ENCODE data around the gene NUP93.

The NUP93 gene

DNA sequence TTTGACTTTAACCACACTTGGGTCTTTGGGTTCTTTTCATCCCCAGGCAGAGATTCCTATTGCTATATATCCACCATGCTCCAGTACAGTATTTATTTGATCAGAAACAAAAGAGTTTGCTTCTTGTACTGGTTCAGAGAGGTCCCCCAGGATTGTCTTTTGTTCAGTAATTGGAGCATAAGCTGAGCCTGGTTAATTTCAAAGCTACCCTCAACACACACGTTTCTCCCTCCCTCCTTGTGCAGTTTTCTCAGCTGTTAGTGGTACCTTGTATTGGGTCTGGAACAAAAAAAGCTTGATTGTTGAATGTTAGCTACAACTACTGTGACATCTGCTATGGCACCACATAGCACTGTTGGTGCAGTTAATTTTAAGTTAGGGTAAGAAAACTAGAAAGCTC, 50.0 kb downstream of the NUP93 start:
- Histone ChIP-seq H3K4me1 (ENCODE audit: insufficient read depth, poor library complexity, severe bottlenecking) (peaks cover 16% of the 10 kb centered on the region), H3K4me3 (ENCODE audit: severe bottlenecking) (no peak overlapping the region), H3K36me3 (ENCODE audit: low read depth) (no peaks in the 10 kb centered on the region), H3K27ac (ENCODE audit: poor library complexity, severe bottlenecking) (no peak overlapping the region), H3K27me3 (ENCODE audit: insufficient read depth, poor library complexity, severe bottlenecking) (no peaks in the 10 kb centered on the region), H3K9me3 (ENCODE audit: severe bottlenecking) (no peaks in the 10 kb centered on the region)
- TF ChIP-seq, protein P1, sequence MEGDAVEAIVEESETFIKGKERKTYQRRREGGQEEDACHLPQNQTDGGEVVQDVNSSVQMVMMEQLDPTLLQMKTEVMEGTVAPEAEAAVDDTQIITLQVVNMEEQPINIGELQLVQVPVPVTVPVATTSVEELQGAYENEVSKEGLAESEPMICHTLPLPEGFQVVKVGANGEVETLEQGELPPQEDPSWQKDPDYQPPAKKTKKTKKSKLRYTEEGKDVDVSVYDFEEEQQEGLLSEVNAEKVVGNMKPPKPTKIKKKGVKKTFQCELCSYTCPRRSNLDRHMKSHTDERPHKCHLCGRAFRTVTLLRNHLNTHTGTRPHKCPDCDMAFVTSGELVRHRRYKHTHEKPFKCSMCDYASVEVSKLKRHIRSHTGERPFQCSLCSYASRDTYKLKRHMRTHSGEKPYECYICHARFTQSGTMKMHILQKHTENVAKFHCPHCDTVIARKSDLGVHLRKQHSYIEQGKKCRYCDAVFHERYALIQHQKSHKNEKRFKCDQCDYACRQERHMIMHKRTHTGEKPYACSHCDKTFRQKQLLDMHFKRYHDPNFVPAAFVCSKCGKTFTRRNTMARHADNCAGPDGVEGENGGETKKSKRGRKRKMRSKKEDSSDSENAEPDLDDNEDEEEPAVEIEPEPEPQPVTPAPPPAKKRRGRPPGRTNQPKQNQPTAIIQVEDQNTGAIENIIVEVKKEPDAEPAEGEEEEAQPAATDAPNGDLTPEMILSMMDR (IDR thresholded peaks at IDR 0.05; ENCODE audit: poor library complexity, severe bottlenecking) = no peak
- ATAC-seq (ENCODE audit: low read depth) (no peak), DNase-seq (ENCODE audit: low spot score) (no peak)

DNA sequence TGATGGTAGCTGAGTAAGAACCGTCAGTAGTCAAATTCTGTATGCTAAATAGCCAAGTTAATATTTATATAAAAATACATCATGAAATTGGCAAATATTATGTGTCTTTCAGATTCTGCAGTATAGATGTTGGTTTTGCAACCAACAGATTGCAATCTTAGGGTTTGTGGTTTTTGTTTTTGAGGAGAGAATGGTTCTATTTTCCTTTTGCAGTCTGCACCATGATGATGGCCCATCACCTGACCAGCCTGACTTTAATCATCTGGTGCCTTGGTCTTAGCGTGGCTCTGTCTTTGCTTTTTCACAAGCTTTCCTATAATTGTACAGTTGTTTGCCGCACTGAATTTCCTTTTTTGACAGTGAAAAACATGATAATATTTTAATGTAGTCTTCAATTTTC, 50.7 kb downstream of the NUP93 start:
- ATAC-seq (ENCODE audit: low read depth) = no peak
- no peak for DNase-seq (ENCODE audit: low spot score)
- Histone ChIP-seq H3K4me3 (ENCODE audit: severe bottlenecking) (no peak overlapping the region), H3K4me1 (ENCODE audit: insufficient read depth, poor library complexity, severe bottlenecking) (peaks cover 10% of the 10 kb centered on the region), H3K36me3 (ENCODE audit: low read depth) (no peaks in the 10 kb centered on the region), H3K9me3 (ENCODE audit: severe bottlenecking) (no peaks in the 10 kb centered on the region), H3K27me3 (ENCODE audit: insufficient read depth, poor library complexity, severe bottlenecking) (no peaks in the 10 kb centered on the region), H3K27ac (ENCODE audit: poor library complexity, severe bottlenecking) (no peak overlapping the region)
- TF ChIP-seq, protein P1 (IDR thresholded peaks at IDR 0.05; ENCODE audit: poor library complexity, severe bottlenecking) = no peak

DNA sequence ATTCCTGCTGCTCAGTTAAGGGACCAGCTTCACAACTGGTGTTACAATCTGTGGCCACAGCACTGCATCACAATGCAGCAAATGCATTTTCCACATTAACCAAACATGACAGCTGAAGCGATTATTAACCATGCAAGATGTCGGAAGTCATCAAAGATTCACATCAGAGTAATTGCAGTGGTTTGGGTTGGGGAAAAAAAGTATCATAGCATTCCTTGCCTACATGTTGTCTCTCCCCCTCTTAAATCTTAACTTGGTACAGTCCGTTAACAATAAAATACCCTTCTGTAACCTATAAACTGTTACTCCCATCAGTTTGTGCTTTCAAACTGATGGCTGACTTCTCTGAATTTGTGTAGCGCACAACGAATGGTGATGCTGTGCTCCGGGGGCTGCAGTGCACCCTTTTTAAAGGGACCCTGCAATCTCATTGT, 51.6 kb downstream of the NUP93 start:
- Histone ChIP-seq H3K9me3 (ENCODE audit: severe bottlenecking) (no peaks in the 10 kb centered on the region), H3K36me3 (ENCODE audit: low read depth) (no peaks in the 10 kb centered on the region), H3K27ac (ENCODE audit: poor library complexity, severe bottlenecking) (no peak overlapping the region), H3K4me1 (ENCODE audit: insufficient read depth, poor library complexity, severe bottlenecking) (peaks cover under 1% of the 10 kb centered on the region), H3K27me3 (ENCODE audit: insufficient read depth, poor library complexity, severe bottlenecking) (no peaks in the 10 kb centered on the region), H3K4me3 (ENCODE audit: severe bottlenecking) (no peak overlapping the region)
- DNase-seq (ENCODE audit: low spot score) = no peak
- TF ChIP-seq, protein P1 (IDR thresholded peaks at IDR 0.05; ENCODE audit: poor library complexity, severe bottlenecking) = no peak
- no peak for ATAC-seq (ENCODE audit: low read depth)

DNA sequence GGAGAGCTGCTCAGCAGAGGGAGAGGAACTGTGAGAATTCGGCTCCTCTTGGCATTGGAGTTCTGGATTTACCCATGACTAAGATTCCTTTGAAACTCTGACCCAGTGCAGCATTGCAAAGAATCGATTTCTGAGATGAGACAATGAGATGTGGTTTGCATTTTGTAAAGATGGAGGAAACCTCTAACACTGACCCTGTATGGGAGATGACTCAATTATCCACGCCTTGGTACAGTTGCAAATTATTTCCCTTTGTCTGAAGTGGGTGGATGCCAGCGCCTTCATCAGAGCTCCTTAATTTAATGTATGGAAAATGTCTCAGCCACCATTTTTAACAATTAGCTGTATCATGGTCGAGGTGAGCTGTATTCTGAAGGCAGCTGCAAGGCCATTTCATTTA, 53.4 kb downstream of the NUP93 start:
- Histone ChIP-seq H3K4me1 (ENCODE audit: insufficient read depth, poor library complexity, severe bottlenecking) (no peaks in the 10 kb centered on the region), H3K27ac (ENCODE audit: poor library complexity, severe bottlenecking) (no peak overlapping the region), H3K9me3 (ENCODE audit: severe bottlenecking) (no peaks in the 10 kb centered on the region), H3K27me3 (ENCODE audit: insufficient read depth, poor library complexity, severe bottlenecking) (no peaks in the 10 kb centered on the region), H3K4me3 (ENCODE audit: severe bottlenecking) (no peak overlapping the region), H3K36me3 (ENCODE audit: low read depth) (no peaks in the 10 kb centered on the region)
- TF ChIP-seq, protein P1 (IDR thresholded peaks at IDR 0.05; ENCODE audit: poor library complexity, severe bottlenecking) = no peak
- DNase-seq (ENCODE audit: low spot score) (no peak), ATAC-seq (ENCODE audit: low read depth) (no peak)

DNA sequence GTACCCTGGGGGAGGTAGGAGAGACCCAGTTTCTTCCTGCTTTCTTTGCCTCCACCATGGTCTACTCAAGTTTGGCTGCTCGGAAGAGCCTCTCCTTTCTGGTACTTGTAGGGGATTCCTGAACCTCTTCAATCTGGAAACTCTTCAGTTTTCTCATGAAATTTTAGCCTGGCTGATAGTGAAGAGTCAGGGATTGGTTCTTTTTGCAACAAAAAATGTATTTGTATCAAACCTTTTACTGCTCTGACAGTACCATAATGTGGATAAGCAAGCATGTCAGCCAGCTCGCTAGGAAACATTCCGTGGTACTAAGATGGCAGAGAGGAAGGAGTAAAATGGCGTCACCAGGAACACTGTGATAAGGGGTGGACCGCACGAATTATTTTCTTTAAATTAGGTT, 55.4 kb downstream of the NUP93 start:
- no peaks in the 10 kb centered on the region for H3K4me1 ChIP-seq (ENCODE audit: insufficient read depth, poor library complexity, severe bottlenecking)
- TF ChIP-seq, protein P1 (IDR thresholded peaks at IDR 0.05; ENCODE audit: poor library complexity, severe bottlenecking) = no peak
- no peak overlapping the region for H3K4me3 ChIP-seq (ENCODE audit: severe bottlenecking)
- no peak overlapping the region for H3K27ac ChIP-seq (ENCODE audit: poor library complexity, severe bottlenecking)
- no peaks in the 10 kb centered on the region for H3K27me3 ChIP-seq (ENCODE audit: insufficient read depth, poor library complexity, severe bottlenecking)
- no peak for DNase-seq (ENCODE audit: low spot score)
- no peaks in the 10 kb centered on the region for H3K9me3 ChIP-seq (ENCODE audit: severe bottlenecking)
- no peaks in the 10 kb centered on the region for H3K36me3 ChIP-seq (ENCODE audit: low read depth)
- ATAC-seq (ENCODE audit: low read depth) = no peak

All from RWPE2 (cell line).